Heart right ventricle (tissue), 16 donors: ENCODE data around the gene SP110. TPM values are rescaled to one million over a fixed set of nuclear protein-coding genes. Genes with fewer than 3 reads are reported as not detected.
"Not testable (repeated sequence)": the region's sequence is repeated elsewhere in the genome, so short reads cannot be mapped to it uniquely, and the experiment has no call there.

Experiments used
- ATAC-seq, 8 donors: fragments of 200-7000 bp; cut with Tn5 transposase; one replicate each; pipeline ENCODE4 v1.9.1; 2020; ENCODE audit warnings: mild to moderate bottlenecking in 8 of 8, moderate library complexity in 8 of 8, moderate number of reproducible peaks in 1 of 8
- DNase-seq, 2 donors: peaks; one replicate each; pipeline ENCODE4 v3.0.0-alpha.2; 2020
- H3K27ac ChIP-seq, 10 donors: fragments of 200-600 bp; sonication (generic) in 2 of 10; one replicate each; pipeline versions ENCODE4 v1.5.0 to v1.8.0; 2020 to 2022; ENCODE audit warnings: mild to moderate bottlenecking in 3 of 10
- H3K27me3 ChIP-seq, 7 donors: fragments of 200-600 bp; one replicate each; pipeline ENCODE4 v1.8.0; 2021 to 2022; ENCODE audit warnings: mild to moderate bottlenecking in 2 of 7
- H3K36me3 ChIP-seq, 9 donors: fragments of 200-600 bp; sonication (generic) in 1 of 9; one replicate each; pipeline versions ENCODE4 v1.5.0 to v1.8.0; 2020 to 2022; ENCODE audit warnings: mild to moderate bottlenecking in 2 of 9
- H3K4me1 ChIP-seq, 9 donors: fragments of 200-600 bp; sonication (generic) in 1 of 9; one replicate each; pipeline versions ENCODE4 v1.5.0 to v1.8.0; 2020 to 2022; ENCODE audit warnings: mild to moderate bottlenecking in 4 of 9
- H3K4me3 ChIP-seq, 10 donors: fragments of 200-600 bp; sonication (generic) in 2 of 10; one replicate each; pipeline versions ENCODE4 v1.5.0 to v1.8.0; 2020 to 2022; ENCODE audit warnings: mild to moderate bottlenecking in 7 of 10, moderate library complexity in 2 of 10
- H3K9me3 ChIP-seq, 11 donors: fragments of 200-600 bp in 10 of 11; sonication (generic) in 2 of 11; one replicate each; pipeline versions ENCODE4 v1.5.0 to v1.8.0; 2013 to 2022; ENCODE audit warnings: mild to moderate bottlenecking in 2 of 11, control low read depth in 1 of 11, moderate library complexity in 1 of 11
- whole genome bisulfite sequencing, 2 donors: extraction: QIAGEN DNeasy Blood & Tissue Kit; methylation state at CpG; one replicate each; pipeline ENCODE4 v1.1.7; 2013; ENCODE audit warnings: inconsistent platforms in 1 of 2; 5-methylcytosine and 5-hydroxymethylcytosine counted together
- intact Hi-C, 10 donors: fragments of 100-400 bp; cut with DNase I; formaldehyde crosslinking; loops; one replicate each; pipeline versions ENCODE4 v1.11.1 to v1.14.2; 2022
- polyA plus RNA-seq, 2 donors: library from polyadenylated mRNA; stranded (reverse); fragments of 200-250 nt; gene quantifications; one replicate each; pipeline ENCODE4 v1.2.3, GENCODE V29; 2013
- total RNA-seq, 10 donors: library from RNA; stranded (reverse); fragmentation: NEBNext Ultra II Directional in 3 of 10; extraction: Animal tissue kit (Norgen Biotek cat#: 25700) in 3 of 10; gene quantifications; one replicate each; pipeline versions ENCODE4 v1.2.1 to v1.2.4, GENCODE V29; 2021 to 2023
- TF ChIP-seq, protein P1 (sequence below), 9 donors: fragments of 200-600 bp; sonication (generic) in 2 of 9; IDR thresholded peaks; one replicate each; pipeline versions ENCODE4 v1.5.0 to v1.8.0; 2021 to 2022; ENCODE audit warnings: antibody characterized with exemption in 9 of 9, mild to moderate bottlenecking in 5 of 9, moderate library complexity in 1 of 9
- donor health status: Arrhythmogenic right ventricular cardiomyopathy.
- donor health status: ischemic (EF 13 %, LVEDD 7.1; RV severe dilation, severe dysfunction).
- donor health status: healthy with polysubstance abuse.
- donor health status: DM: no; HTN: yes; CAD: no.
- donor health status: DM: no; HTN: no; CAD: no.
- donor health status: ischemic (EF 25% LVEDD 6.9; RV normal size, moderate dysfunction).
- donor health status: ischemic (EF 25% LVEDD 5.7; RV mildly dilated, moderate dysfunction).
- donor health status: healthy.
- donor health status: DM: yes; HTN: yes; CAD: no.
- donor health status: Ischemic cardiomyopathy.
- donor health status: ischemic (EF 35%, LVEDD 5.7; RV mildly dilated, moderate dysfunction).
- donor health status: nonischemic (EF 11% LVEDD 7.7; RV severe dilation, severe dysfunction).
- donor health status: DM: yes; HTN: yes; CAD: no.
- donor health status: PGD.
- donor health status: ischemic (EF 29% LVEDD 5.4; RV normal size, mild dysfunction).
- donor health status: nonischemic (EF 23%, LVEDD 6.1; RV moderate dilation, normal function).

The SP110 gene
- total and polyA plus RNA-seq, 12 donors = 5.6 to 38.6 (median 10.4) TPM

GRCh38 chr2:230124235-230124634, 95.5 kb downstream of the SP110 start:
- DNase-seq (no peak), ATAC-seq (no peak)
- peak overlapping the region in 1 of 10 donors; percentile 30 for H3K4me3 ChIP-seq
- TF ChIP-seq, protein P1, sequence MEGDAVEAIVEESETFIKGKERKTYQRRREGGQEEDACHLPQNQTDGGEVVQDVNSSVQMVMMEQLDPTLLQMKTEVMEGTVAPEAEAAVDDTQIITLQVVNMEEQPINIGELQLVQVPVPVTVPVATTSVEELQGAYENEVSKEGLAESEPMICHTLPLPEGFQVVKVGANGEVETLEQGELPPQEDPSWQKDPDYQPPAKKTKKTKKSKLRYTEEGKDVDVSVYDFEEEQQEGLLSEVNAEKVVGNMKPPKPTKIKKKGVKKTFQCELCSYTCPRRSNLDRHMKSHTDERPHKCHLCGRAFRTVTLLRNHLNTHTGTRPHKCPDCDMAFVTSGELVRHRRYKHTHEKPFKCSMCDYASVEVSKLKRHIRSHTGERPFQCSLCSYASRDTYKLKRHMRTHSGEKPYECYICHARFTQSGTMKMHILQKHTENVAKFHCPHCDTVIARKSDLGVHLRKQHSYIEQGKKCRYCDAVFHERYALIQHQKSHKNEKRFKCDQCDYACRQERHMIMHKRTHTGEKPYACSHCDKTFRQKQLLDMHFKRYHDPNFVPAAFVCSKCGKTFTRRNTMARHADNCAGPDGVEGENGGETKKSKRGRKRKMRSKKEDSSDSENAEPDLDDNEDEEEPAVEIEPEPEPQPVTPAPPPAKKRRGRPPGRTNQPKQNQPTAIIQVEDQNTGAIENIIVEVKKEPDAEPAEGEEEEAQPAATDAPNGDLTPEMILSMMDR (IDR thresholded peaks at IDR 0.05) = no peak
- H3K36me3 ChIP-seq = no peaks in the 10 kb centered on the region
- peak overlapping the region in 1 of 10 donors; percentile 50 for H3K27ac ChIP-seq
- intact Hi-C loops = no loop called here
- H3K27me3 ChIP-seq = no peaks in the 10 kb centered on the region
- H3K4me1 ChIP-seq = peaks cover 0 to 48% (median 6%) of the 10 kb centered on the region in 9 donors
- 92 to 95% methylated on average over 6 of the region's 6 CpGs for WGBS, 2 donors
- H3K9me3 ChIP-seq = peaks cover 0 to 11% (median 0%) of the 10 kb centered on the region in 11 donors

- H3K27me3 ChIP-seq, H3K4me3 ChIP-seq, DNase-seq, H3K27ac ChIP-seq, ATAC-seq, intact Hi-C loops, H3K36me3 ChIP-seq: not testable (repeated sequence)
- Histone ChIP-seq H3K9me3 (peaks cover 0 to 11% (median 0%) of the 10 kb centered on the region in 11 donors), H3K4me1 (peaks cover 0 to 13% (median 0%) of the 10 kb centered on the region in 9 donors)
- 84 to 86% methylated on average over 2 of the region's 2 CpGs for WGBS, 2 donors
Observed at GRCh38 chr2:230120376-230120775, 99.4 kb downstream of the SP110 start.

DNA sequence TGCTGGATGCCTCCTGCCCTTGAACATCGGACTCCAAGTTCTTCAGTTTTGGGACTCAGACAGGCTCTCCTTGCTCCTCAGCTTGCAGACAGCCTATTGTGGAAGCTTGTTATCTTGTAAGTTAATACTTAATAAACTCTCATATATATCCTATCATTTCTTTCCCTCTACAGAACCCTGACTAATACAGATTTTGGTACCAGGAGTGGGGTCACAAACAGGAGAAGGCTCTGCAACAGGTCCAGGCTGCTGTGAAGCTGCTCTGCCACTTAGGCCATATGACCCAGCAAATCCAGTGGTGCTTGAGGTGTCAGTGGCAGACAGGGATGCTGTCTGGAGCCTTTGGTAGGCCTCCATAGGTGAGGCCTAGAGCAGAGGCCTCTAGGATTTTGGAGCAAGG, 100.0 kb downstream of the SP110 start:
- not testable (repeated sequence) for ATAC-seq, H3K27me3 ChIP-seq, H3K4me3 ChIP-seq, H3K27ac ChIP-seq, H3K36me3 ChIP-seq, H3K4me1 ChIP-seq, DNase-seq
- 97 to 100% methylated on average over 1 of the region's 1 CpG for WGBS, 2 donors
- intact Hi-C loops = loop anchor here in 1 of 10 donors (10.0 kb wide), 1 partner anchor 445 kb away; no protein-coding TSS in a partner anchor
- peaks cover 0 to 11% (median 0%) of the 10 kb centered on the region in 11 donors for H3K9me3 ChIP-seq

Other genes with a start within 250 kb of the SP110 start
- gene SLC16A14, start 151.1 kb downstream of the SP110 start, total RNA-seq = 1 to 10 TPM; 2.2 to 4.8 (median 3.6) TPM
- gene SLC16A14, start 151.1 kb downstream of the SP110 start, polyA plus RNA-seq = 1 to 10 TPM in 1 of 2 donors, under 1 TPM in 1; 0.87 to 1.0 TPM
- 1 to 10 TPM in 3 of 10 donors, under 1 TPM in 5, not detected in 2; 0.09 to 3.3 (median 0.66) TPM for gene SP140, start 5.8 kb upstream of the SP110 start, total RNA-seq
- gene SP140, start 5.8 kb upstream of the SP110 start, polyA plus RNA-seq = under 1 TPM; 0.17 to 0.51 TPM
- 10 to 100 TPM in 1 of 10 donors, 1 to 10 TPM in 9; 3.0 to 10.8 (median 4.4) TPM for gene SP140L, start 107.2 kb upstream of the SP110 start, total RNA-seq
- 10 to 100 TPM in 1 of 2 donors, 1 to 10 TPM in 1; 2.5 to 10.5 TPM for gene SP140L, start 107.2 kb upstream of the SP110 start, polyA plus RNA-seq
- gene SP100, start 196.2 kb upstream of the SP110 start, total RNA-seq = 100 to 1,000 TPM in 1 of 10 donors, 10 to 100 TPM in 9; 45.6 to 123 (median 58.4) TPM
- 10 to 100 TPM; 20.3 to 58.2 TPM for gene SP100, start 196.2 kb upstream of the SP110 start, polyA plus RNA-seq